GM19438 (cell line): ENCODE measurements around the gene JAK3.

Experiments used
- ATAC-seq: cut with Tn5 transposase; IDR thresholded peaks from one replicate; pipeline ENCODE4 v1.9.1; 2021; ENCODE audit warnings: low read depth; ENCODE audit not compliant: unreplicated experiment

Gene JAK3

GRCh38 chr19:17866312-17866963 lies 18.7 kb upstream of the JAK3 start:
- ATAC-seq = no peak

- ATAC-seq = no peak
These were observed 17.9 kb upstream of the JAK3 start for GRCh38 chr19:17865364-17866311.

- no peak for ATAC-seq
These were observed 15.9 kb upstream of the JAK3 start for GRCh38 chr19:17863520-17864182.

GRCh38 chr19:17862711-17863519 lies 15.1 kb upstream of the JAK3 start:
- no peak for ATAC-seq

- no peak for ATAC-seq
These were observed 14.0 kb upstream of the JAK3 start for GRCh38 chr19:17861542-17862402.

GRCh38 chr19:17860993-17861360 lies 13.2 kb upstream of the JAK3 start:
- no peak for ATAC-seq

GRCh38 chr19:17860331-17860992 lies 12.7 kb upstream of the JAK3 start:
- no peak for ATAC-seq

GRCh38 chr19:17859533-17860330 lies 11.9 kb upstream of the JAK3 start, which contains the start of gene RPL18A:
Gene RPL18A, plus strand, starts transcription at chr19:17859910. Its CDS starts 47 bp downstream, at chr19:17859957.
- peak; percentile 90 for ATAC-seq

- ATAC-seq = no peak
These were observed 7.7 kb upstream of the JAK3 start for GRCh38 chr19:17855280-17856152.

- ATAC-seq = no peak
These were observed 6.3 kb upstream of the JAK3 start for GRCh38 chr19:17854061-17854460.

- ATAC-seq = no peak
These were observed 962 bp upstream of the JAK3 start for GRCh38 chr19:17848595-17849292.

- ATAC-seq = no peak
These were observed 1.6 kb downstream of the JAK3 start for GRCh38 chr19:17846146-17846545.

- ATAC-seq = no peak
These were observed 3.8 kb downstream of the JAK3 start for GRCh38 chr19:17843908-17844490.

GRCh38 chr19:17843292-17843827 lies 4.4 kb downstream of the JAK3 start:
- no peak for ATAC-seq

GRCh38 chr19:17842663-17843291 lies 5.0 kb downstream of the JAK3 start:
- ATAC-seq = no peak
